ENCODE data around the gene OSBP.

- no peak for TF ChIP-seq POLR2AphosphoS5 (IDR thresholded peaks at IDR 0.05; ENCODE audit: insufficient read depth in 1 of 2, low read depth in 1 of 2)
- no peak for TF ChIP-seq POLR2A (IDR thresholded peaks at IDR 0.05)
Observed at GRCh38 chr11:59562292-59562691, 53.3 kb downstream of the OSBP start.
